Measurements from ENCODE around the gene WIZ. TPM values are rescaled to one million over a fixed set of nuclear protein-coding genes. Genes with fewer than 3 reads are reported as not detected.

Gene WIZ
- total and polyA plus RNA-seq, 2 of the 4 experiments (the other 2 are of a cell fraction) = 0.90 to 27.1 TPM

DNA sequence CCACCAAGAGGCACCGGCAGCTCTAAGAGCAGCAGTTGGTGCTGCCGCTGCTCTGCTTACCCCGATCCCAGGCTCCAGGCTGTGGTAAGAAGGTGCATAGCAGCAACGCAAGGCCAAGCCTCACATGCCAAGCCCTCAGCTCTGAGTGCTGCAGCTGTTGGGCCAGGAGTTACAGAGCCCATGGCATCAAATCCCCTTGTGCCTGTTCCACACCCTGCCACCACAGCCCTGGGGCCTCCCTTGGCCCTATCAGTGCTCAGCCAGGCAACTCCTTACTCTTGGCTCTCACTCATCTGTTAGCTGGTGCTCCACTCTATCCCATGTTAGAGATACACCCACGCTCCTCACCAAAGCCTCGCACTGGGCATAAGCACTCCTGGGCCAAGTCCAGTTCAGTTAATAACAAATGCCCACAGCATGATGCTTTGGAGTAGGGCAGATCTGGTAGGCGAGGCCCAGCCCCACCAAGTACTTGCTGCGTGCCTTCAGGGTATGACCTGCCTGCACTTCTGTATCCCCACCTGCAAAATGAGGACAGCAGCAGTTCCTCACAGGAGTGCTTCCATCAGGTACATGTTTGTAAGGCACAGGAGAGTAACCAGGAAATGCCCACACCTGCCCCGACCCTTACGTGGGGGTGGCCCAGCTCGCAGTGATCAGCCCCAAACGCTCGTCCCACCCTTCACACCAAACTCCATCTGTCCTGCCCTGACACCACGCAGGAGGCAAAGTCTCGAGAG, 47.2 kb downstream of the WIZ start:
- no TSS peak for BruUV-seq (replicated peaks)
- in situ Hi-C loops (cut with MboI; ENCODE audit: low sequenced_read_pairs) = loop anchor here (25.0 kb wide), 1 partner anchor 785 kb away; the partner anchor contains the start of genes AP1M1 and FAM32A
- POLR2A ChIA-PET (ENCODE audit: unreplicated experiment) = no interaction called here

More for the DNA sequence above, 47.2 kb downstream of the WIZ start:
- Histone ChIP-seq H2BK15ac (ENCODE audit: low read depth, low read length) (no peak overlapping the region), H3K27ac (ENCODE audit: insufficient read depth, low read length) (no peak overlapping the region), H3K14ac (replicated peaks; ENCODE audit: low read depth, low read length) (no peak overlapping the region), H2AK9ac (replicated peaks; ENCODE audit: low read depth, low read length, poor library complexity) (peak overlapping the region; percentile 5), H4K91ac (ENCODE audit: insufficient read depth, low read depth, low read length) (no peak overlapping the region), H3K18ac (ENCODE audit: low read depth, low read length) (no peak overlapping the region), H3K4me3 (ENCODE audit: insufficient read depth, low read depth, low read length) (no peak overlapping the region), H4K5ac (ENCODE audit: low read depth, low read length) (no peak overlapping the region), H4K20me1 (ENCODE audit: insufficient read depth, low read length) (peaks cover 86% of the 10 kb centered on the region), H3K4me1 (ENCODE audit: control insufficient read depth, insufficient read depth, low read length) (peaks cover 5% of the 10 kb centered on the region; the same call in 1 of the 2 replicates), H3K9me3 (ENCODE audit: control insufficient read depth, insufficient read depth, low read length) (no peaks in the 10 kb centered on the region), H2AFZ (replicated peaks; ENCODE audit: low read length, poor library complexity) (no peak overlapping the region), H4K8ac (ENCODE audit: low read depth in 2 of 2, low read length in 2 of 2) (no peak overlapping the region), H2BK5ac (ENCODE audit: low read depth, low read length, poor library complexity, severe bottlenecking) (no peak overlapping the region), H2BK120ac (ENCODE audit: low read depth, low read length) (no peak overlapping the region), H3K4me2 (ENCODE audit: low read depth, low read length) (no peak overlapping the region), H3K23ac (ENCODE audit: low read depth, low read length) (no peak overlapping the region), H2AK5ac (ENCODE audit: low read depth, low read length) (no peak overlapping the region), H3K9ac (ENCODE audit: low read depth, low read length) (no peak overlapping the region), H3K79me1 (ENCODE audit: low read depth in 1 of 2, low read length in 2 of 2) (peaks cover 7 to 70% of the 10 kb centered on the region in 2 experiments; a peak in 3 of 4 replicates), H3K36me3 (ENCODE audit: control insufficient read depth, insufficient read depth, low read length) (peaks cover 61% of the 10 kb centered on the region), H3K27me3 (ENCODE audit: control insufficient read depth, insufficient read depth, low read length) (no peaks in the 10 kb centered on the region), H3K56ac (ENCODE audit: extremely low read depth, insufficient read depth, low read length) (no peak overlapping the region), H2BK20ac (ENCODE audit: low read depth, low read length) (no peak overlapping the region), H3K4ac (ENCODE audit: low read depth, low read length) (no peak overlapping the region), H3K9me1 (ENCODE audit: insufficient read depth, low read length) (no peaks in the 10 kb centered on the region; the same call in 1 of the 2 replicates)
- no peak for ATAC-seq (ENCODE audit: low read depth)
- WGBS, 2 experiments (ENCODE audit: extremely low coverage in 2 of 2, insufficient read length in 1 of 2) = 100% methylated on average over 3 of the region's 15 CpGs; no CpG with 5 or more reads in 1 of the 2 experiments
- CTCF ChIA-PET = no interaction called here
- dilution Hi-C loops (cut with HindIII; ENCODE audit: low sequenced_read_pairs, unreplicated experiment) = no loop called here
- TF ChIP-seq RCOR1 (IDR thresholded peaks at IDR 0.05; ENCODE audit: insufficient replicate concordance, low read length) (no peak), RFX5 (IDR thresholded peaks at IDR 0.05; ENCODE audit: low read depth, low read length) (no peak), MAFK (IDR thresholded peaks at IDR 0.05; ENCODE audit: low read depth, low read length) (no peak), MXI1 (IDR thresholded peaks at IDR 0.05; ENCODE audit: borderline replicate concordance, low read depth, low read length) (no peak), FOS (IDR thresholded peaks at IDR 0.05; ENCODE audit: low read depth, low read length) (no peak), SMC3 (IDR thresholded peaks at IDR 0.05; ENCODE audit: low read depth, low read length) (no peak), POLR2A (IDR thresholded peaks at IDR 0.05; ENCODE audit: low read depth, low read length) (no peak)
- TF ChIP-seq, protein P1, sequence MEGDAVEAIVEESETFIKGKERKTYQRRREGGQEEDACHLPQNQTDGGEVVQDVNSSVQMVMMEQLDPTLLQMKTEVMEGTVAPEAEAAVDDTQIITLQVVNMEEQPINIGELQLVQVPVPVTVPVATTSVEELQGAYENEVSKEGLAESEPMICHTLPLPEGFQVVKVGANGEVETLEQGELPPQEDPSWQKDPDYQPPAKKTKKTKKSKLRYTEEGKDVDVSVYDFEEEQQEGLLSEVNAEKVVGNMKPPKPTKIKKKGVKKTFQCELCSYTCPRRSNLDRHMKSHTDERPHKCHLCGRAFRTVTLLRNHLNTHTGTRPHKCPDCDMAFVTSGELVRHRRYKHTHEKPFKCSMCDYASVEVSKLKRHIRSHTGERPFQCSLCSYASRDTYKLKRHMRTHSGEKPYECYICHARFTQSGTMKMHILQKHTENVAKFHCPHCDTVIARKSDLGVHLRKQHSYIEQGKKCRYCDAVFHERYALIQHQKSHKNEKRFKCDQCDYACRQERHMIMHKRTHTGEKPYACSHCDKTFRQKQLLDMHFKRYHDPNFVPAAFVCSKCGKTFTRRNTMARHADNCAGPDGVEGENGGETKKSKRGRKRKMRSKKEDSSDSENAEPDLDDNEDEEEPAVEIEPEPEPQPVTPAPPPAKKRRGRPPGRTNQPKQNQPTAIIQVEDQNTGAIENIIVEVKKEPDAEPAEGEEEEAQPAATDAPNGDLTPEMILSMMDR (conservative IDR thresholded peaks at IDR 0.05; ENCODE audit: low read depth, low read length) = no peak
- TF ChIP-seq, protein P2, sequence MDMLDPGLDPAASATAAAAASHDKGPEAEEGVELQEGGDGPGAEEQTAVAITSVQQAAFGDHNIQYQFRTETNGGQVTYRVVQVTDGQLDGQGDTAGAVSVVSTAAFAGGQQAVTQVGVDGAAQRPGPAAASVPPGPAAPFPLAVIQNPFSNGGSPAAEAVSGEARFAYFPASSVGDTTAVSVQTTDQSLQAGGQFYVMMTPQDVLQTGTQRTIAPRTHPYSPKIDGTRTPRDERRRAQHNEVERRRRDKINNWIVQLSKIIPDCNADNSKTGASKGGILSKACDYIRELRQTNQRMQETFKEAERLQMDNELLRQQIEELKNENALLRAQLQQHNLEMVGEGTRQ (IDR thresholded peaks at IDR 0.05; ENCODE audit: low read depth, low read length) = no peak
- DNase-seq = no peak
- intact Hi-C loops (cut with micrococcal nuclease) = no loop called here

Measured in IMR-90 (cell line).